Stimulated activated CD4-positive, alpha-beta T cell treated with anti-CD3 and anti-CD28 coated beads, Interleukin-12 subunit alpha, Interleukin-12 subunit beta, amount 100 ng/mL, for 48 hours (primary cell): ENCODE results near the gene ARFGAP1.

Source experiments
- DNase-seq, 3 donors: peaks; one replicate each; pipeline ENCODE4 v3.0.0-alpha.2; 2020; ENCODE audit warnings: low read depth in 2 of 3, low spot score in 1 of 3

ARFGAP1 gene

DNA sequence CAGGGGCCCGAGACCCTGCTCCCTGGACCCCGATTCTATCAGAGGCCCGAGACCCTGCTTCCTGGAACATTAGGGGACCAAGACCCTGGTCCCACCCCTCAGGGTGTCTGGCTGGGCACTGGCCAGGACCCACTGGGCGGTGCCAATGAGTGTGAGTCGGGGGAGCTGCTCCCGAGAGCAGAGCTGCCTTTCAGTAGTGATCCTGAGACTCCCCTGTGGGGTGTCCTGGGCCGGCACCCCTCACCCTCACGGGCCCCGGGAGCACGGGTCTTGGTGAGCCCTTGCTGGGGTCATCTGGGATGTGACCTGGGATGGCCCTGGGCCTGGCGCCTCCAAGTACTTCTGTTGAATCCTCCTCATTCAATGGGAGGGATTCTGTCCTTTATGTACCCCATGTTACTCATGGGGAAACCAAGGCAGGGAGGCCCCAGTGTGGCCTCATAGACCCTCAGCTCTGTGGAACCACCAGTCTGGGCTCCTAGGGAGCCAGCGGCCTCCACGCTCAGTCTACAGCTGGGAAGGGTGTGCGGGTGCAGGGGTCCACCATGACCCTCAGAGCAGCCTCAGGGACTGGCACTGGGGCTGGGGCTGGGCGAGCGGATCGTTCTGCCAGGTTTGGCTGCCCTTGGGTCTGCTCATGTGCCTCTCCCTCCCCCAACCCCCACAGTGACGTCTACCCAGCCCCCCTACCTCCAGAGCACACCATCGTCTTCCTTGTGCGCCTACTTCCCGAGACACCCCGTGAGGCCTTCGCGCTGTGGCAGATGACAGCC lies 46.0 kb downstream of the ARFGAP1 start:
- DNase-seq, result no peak

GRCh38 chr20:63319164-63320040 lies 46.8 kb downstream of the ARFGAP1 start:
- DNase-seq, result no peak

- DNase-seq, result no peak
These were observed 47.5 kb downstream of the ARFGAP1 start for GRCh38 chr20:63320041-63320511.

- DNase-seq, result no peak
These were observed 48.1 kb downstream of the ARFGAP1 start for GRCh38 chr20:63320616-63321147.

GRCh38 chr20:63321148-63321831 lies 48.7 kb downstream of the ARFGAP1 start:
- no peak for DNase-seq

DNA sequence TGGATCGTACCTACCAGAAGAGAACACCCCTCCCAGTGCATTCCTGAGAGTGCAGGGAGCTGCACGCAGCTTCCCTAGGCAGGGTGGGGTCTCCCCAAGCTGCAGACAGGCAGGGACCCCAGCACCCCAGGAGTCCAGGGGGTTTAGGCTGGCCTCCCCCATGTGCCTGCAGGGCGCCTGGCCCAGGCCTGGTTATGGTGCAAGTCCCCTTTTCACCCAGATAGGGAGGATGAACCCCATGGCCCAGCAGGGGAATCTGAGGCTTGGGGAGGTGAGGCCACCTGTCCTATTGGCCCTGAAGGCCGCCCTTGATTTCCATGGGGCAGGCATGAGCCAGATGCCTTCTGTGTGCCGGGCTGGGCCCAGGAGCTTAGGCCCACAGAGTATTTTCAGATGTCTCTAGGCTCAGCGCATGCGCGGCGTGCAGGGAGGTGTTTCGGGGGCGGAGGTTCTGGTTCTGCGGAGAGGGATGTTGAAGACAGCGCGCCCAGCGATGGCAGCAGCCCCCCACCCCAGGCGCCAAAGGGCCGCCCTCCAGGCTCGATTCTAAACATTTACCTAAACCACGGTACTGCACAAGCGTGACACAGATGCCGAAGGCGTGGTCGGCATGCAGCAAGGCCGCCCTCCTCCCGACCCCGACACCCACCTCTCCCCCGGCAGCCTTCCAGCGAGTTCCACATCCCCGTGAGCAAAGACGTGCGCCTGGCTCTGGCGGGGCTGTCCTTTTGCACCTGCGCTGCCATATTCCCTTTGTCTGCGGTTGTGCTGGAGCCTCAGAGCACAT lies 49.7 kb downstream of the ARFGAP1 start:
- no peak for DNase-seq

DNA sequence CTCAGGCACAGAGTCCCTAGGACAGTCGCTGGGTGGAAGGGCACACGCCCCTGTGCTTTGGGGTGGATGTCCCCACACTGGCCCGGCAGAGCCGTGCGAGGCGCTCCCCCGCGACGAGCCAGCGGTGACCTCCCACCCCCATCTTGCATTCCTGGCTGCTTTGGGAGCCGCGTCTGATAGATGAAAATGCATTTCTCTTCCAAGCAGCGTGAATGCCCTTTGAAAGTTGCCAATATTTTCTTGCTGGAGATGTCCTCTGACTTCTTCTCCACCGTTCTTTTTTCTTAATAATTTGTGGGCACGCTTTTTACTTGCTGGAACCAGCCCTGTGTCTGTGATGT lies 50.3 kb downstream of the ARFGAP1 start:
- DNase-seq, result no peak

DNA sequence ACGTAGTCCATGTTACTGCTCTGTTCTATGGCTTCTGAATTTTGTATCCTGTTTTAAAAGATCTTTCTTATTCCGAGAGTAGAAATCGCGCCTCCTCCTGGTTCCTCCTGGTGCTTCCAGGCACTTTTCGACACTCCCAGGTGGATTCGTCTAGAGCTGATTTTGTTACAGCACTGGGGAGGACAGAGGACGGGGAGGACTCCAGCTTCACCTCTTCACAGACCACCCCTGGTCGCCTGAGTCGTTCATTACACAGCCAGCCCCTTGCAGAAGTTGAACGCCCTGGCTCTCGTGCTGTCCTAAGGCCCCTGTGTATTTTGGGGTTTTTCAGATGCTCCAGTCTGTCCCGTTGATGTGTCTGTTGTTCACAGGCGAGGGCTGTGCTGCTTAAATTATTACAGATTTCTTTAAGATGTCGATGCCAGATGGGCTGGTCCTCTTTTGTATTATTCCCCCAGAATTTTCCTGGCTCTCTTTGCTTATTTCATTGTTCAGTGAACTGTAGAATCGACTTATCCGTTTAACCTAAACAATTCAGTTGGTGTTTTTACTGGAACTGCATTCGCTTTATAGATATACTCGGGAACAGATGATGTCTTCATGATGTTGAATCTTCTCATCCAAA lies 50.9 kb downstream of the ARFGAP1 start:
- no peak for DNase-seq

- no peak for DNase-seq
These were observed 52.4 kb downstream of the ARFGAP1 start for GRCh38 chr20:63325021-63325471.

DNA sequence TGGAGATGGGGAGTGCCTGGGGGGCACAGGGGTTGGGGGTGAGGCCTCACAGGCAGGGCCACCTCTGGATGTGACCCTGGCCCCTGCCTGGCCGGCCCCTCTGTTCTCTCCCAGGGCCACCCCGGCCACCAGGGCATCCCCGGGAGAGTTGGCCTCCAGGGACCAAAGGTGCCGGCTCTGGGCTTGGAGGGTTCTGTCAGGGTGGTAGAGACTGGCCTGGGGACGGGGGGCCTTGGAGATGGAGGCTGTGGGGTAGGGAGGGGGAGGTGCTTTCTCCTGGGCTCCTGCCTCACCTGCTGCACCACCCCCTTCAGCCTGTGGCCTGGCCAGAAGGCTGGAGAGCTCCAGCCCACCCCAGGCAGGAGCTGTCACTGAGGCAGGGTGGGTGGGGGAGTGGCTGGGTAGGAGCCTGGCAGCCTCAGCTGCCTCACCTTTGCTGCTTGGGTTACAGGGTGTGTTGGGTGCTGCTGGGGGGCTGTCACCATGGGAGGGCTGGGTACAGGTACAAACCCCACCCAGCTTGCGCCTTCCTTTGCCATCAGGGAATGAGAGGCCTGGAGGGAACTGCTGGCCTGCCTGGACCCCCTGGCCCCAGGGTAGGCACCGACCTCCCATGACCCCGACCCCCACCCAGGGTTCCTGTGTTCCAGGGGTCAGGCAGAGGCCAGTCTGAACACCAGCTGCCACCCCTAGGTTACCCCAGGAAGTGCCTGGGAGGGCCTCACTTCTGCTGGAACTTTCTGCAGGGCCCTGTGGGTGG lies 53.1 kb downstream of the ARFGAP1 start:
- DNase-seq, result no peak

- DNase-seq, result no peak
These were observed 54.0 kb downstream of the ARFGAP1 start for GRCh38 chr20:63326314-63327230.

GRCh38 chr20:63327231-63327745 lies 54.7 kb downstream of the ARFGAP1 start:
- no peak for DNase-seq

- no peak for DNase-seq
These were observed 55.5 kb downstream of the ARFGAP1 start for GRCh38 chr20:63328026-63328700.

- no peak for DNase-seq
These were observed 56.2 kb downstream of the ARFGAP1 start for GRCh38 chr20:63328718-63329275.

DNA sequence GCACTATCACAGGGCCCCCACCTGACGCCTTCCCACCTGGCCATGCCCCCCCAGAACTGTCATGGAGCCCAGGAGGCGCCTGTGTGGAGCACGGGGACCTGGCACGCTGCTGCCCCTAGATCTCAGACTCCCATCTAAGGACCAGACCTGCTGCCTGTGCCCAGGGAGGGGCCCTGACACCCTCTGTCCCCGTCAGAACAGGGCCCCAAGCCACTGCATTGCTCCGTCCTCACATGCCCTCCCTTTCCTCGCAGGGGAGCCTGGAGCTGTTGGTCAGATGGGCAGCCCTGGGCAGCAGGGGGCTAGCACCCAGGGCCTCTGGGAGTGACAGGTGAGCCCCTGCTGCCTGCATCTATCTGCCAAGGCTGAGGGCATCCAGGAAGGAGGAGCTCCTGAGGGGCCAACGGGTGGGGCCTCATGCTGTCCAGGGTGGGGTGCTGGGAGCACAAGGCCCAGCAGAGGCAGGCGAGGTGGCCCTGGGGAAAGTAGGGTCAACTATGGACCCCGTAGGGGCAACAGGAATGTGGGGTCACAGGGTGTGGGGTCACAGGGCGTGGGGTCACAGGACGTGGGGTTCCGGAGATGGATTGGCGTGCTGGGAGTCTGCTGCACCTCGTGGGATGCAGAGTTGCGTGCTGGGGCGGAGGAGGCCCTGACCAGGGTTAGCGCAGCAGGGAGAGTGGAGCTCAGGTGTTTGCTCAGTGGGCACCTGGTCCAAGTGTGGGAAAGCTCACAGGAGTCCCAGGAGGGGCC lies 56.9 kb downstream of the ARFGAP1 start:
- no peak for DNase-seq

DNA sequence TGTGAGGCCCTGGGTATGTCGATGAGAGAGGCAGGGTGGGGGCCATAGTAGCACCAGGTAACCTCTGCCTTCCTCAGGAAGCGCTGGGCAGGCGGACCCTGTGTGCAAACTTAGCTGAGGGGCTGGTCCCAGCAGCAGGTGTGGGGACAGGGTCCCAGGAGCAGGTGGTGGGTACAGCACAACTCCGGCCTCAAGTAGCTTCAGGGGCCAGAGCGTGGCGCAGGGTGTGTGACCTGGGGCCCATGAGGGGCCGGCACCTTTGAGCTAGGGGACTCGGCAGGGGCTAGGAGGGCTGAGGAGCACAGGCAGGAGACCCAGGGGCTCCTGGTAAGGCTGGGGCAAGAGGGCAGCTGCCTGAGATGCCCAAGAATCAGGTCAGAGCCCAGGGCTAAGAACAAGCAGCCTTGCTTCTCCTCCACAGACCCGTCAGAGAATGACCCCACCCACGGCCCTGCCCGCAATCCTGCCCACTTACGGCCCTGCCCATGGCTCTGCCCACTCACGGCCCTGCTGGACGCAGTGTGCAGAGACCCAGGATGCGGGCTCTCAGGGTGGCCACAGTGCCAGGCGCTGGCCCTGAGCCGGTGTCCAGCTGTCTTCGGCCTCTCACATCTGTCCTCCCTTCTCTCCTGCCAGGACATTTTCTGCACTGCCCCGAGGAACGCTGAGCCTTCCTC lies 57.6 kb downstream of the ARFGAP1 start:
- no peak for DNase-seq
